ENCODE measurements around the gene SECISBP2L. TPM values are rescaled to one million over a fixed set of nuclear protein-coding genes. Genes with fewer than 3 reads are reported as not detected.
"Not testable (repeated sequence)": the region's sequence is repeated elsewhere in the genome, so short reads cannot be mapped to it uniquely, and the experiment has no call there.

SECISBP2L gene
- total RNA-seq, 1 experiment from 2014 or later, result 36.4 TPM

GRCh38 chr15:48972750-48973503 lies 73.3 kb downstream of the SECISBP2L start:
- TF ChIP-seq, protein P1, sequence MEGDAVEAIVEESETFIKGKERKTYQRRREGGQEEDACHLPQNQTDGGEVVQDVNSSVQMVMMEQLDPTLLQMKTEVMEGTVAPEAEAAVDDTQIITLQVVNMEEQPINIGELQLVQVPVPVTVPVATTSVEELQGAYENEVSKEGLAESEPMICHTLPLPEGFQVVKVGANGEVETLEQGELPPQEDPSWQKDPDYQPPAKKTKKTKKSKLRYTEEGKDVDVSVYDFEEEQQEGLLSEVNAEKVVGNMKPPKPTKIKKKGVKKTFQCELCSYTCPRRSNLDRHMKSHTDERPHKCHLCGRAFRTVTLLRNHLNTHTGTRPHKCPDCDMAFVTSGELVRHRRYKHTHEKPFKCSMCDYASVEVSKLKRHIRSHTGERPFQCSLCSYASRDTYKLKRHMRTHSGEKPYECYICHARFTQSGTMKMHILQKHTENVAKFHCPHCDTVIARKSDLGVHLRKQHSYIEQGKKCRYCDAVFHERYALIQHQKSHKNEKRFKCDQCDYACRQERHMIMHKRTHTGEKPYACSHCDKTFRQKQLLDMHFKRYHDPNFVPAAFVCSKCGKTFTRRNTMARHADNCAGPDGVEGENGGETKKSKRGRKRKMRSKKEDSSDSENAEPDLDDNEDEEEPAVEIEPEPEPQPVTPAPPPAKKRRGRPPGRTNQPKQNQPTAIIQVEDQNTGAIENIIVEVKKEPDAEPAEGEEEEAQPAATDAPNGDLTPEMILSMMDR (conservative IDR thresholded peaks at IDR 0.05; ENCODE audit: low read depth, low read length), result no peak
- TF ChIP-seq EZH2 (IDR thresholded peaks at IDR 0.05; ENCODE audit: borderline replicate concordance, low read depth, low read length, poor library complexity, severe bottlenecking), result no peak
- no TSS peak for BruUV-seq (replicated peaks)
- Histone ChIP-seq H3K27me3 (replicated peaks; ENCODE audit: insufficient read depth, low read depth, low read length, poor library complexity) (no peaks in the 10 kb centered on the region), H3K9me3 (ENCODE audit: low read depth, low read length, poor library complexity, severe bottlenecking) (no peaks in the 10 kb centered on the region), H3K36me3 (ENCODE audit: insufficient read depth, low read length, poor library complexity, severe bottlenecking) (no peaks in the 10 kb centered on the region), H3K4me3 (ENCODE audit: low read depth, low read length, poor library complexity, severe bottlenecking) (no peak overlapping the region), H3K4me1 (ENCODE audit: insufficient read depth, low read length, poor library complexity, severe bottlenecking) (peaks cover 7% of the 10 kb centered on the region), H3K27ac (ENCODE audit: low read depth, low read length, poor library complexity, severe bottlenecking) (no peak overlapping the region)
- intact Hi-C loops (cut with micrococcal nuclease; ENCODE audit: unreplicated experiment), result no loop called here
- ChIA-PET CTCF (no interaction called here), POLR2A (ENCODE audit: low non-redundant PET) (no interaction called here)
- DNase-seq (ENCODE audit: low spot score), result no peak

- CTCF ChIA-PET; H3K27me3 ChIP-seq (replicated peaks; ENCODE audit: insufficient read depth, low read depth, low read length, poor library complexity); DNase-seq (ENCODE audit: low spot score); H3K27ac ChIP-seq (ENCODE audit: low read depth, low read length, poor library complexity, severe bottlenecking); H3K4me3 ChIP-seq (ENCODE audit: low read depth, low read length, poor library complexity, severe bottlenecking); H3K9me3 ChIP-seq (ENCODE audit: low read depth, low read length, poor library complexity, severe bottlenecking); intact Hi-C loops (cut with micrococcal nuclease; ENCODE audit: unreplicated experiment); BruUV-seq (replicated peaks); H3K36me3 ChIP-seq (ENCODE audit: insufficient read depth, low read length, poor library complexity, severe bottlenecking); POLR2A ChIA-PET (ENCODE audit: low non-redundant PET); H3K4me1 ChIP-seq (ENCODE audit: insufficient read depth, low read length, poor library complexity, severe bottlenecking): not testable (repeated sequence)
Observed at GRCh38 chr15:48970926-48971325, 75.3 kb downstream of the SECISBP2L start.

DNA sequence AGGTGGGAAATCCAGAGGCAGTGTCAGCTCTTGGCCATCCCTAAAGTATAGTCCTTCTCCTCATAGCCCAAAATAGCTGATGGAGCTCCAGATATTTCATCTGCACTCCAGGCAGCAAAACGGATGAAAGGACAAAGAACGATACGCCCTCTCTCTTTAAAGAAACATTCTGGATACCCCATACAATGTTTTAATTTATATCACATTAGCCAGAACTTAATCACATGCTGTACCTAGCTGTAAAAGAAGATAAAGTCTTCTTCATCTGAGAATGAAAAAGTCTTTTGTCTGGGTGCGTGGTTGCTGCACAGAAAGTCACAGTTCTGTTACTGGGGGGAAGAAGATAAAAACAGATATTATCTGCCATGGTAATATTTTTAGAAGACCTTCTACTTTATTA lies 78.2 kb downstream of the SECISBP2L start:
- Histone ChIP-seq H3K36me3 (ENCODE audit: insufficient read depth, low read length, poor library complexity, severe bottlenecking) (no peaks in the 10 kb centered on the region), H3K27ac (ENCODE audit: low read depth, low read length, poor library complexity, severe bottlenecking) (no peak overlapping the region), H3K9me3 (ENCODE audit: low read depth, low read length, poor library complexity, severe bottlenecking) (no peaks in the 10 kb centered on the region), H3K4me3 (ENCODE audit: low read depth, low read length, poor library complexity, severe bottlenecking) (no peak overlapping the region), H3K27me3 (replicated peaks; ENCODE audit: insufficient read depth, low read depth, low read length, poor library complexity) (no peaks in the 10 kb centered on the region), H3K4me1 (ENCODE audit: insufficient read depth, low read length, poor library complexity, severe bottlenecking) (peaks cover 4% of the 10 kb centered on the region)
- TF ChIP-seq, protein P1 (conservative IDR thresholded peaks at IDR 0.05; ENCODE audit: low read depth, low read length), result no peak
- TF ChIP-seq EZH2 (IDR thresholded peaks at IDR 0.05; ENCODE audit: borderline replicate concordance, low read depth, low read length, poor library complexity, severe bottlenecking), result no peak
- intact Hi-C loops (cut with micrococcal nuclease; ENCODE audit: unreplicated experiment), result no loop called here
- ChIA-PET CTCF (no interaction called here), POLR2A (ENCODE audit: low non-redundant PET) (no interaction called here)
- no TSS peak for BruUV-seq (replicated peaks)
- DNase-seq (ENCODE audit: low spot score), result no peak

GRCh38 chr15:48967336-48967735 lies 78.9 kb downstream of the SECISBP2L start:
- DNase-seq (ENCODE audit: low spot score), result no peak
- no peaks in the 10 kb centered on the region for H3K9me3 ChIP-seq (ENCODE audit: low read depth, low read length, poor library complexity, severe bottlenecking)
- intact Hi-C loops (cut with micrococcal nuclease; ENCODE audit: unreplicated experiment), result no loop called here
- H3K27me3 ChIP-seq (replicated peaks; ENCODE audit: insufficient read depth, low read depth, low read length, poor library complexity), result no peaks in the 10 kb centered on the region
- ChIA-PET CTCF (no interaction called here), POLR2A (ENCODE audit: low non-redundant PET) (no interaction called here)
- no TSS peak for BruUV-seq (replicated peaks)
- peaks cover 4% of the 10 kb centered on the region for H3K4me1 ChIP-seq (ENCODE audit: insufficient read depth, low read length, poor library complexity, severe bottlenecking)
- no peaks in the 10 kb centered on the region for H3K36me3 ChIP-seq (ENCODE audit: insufficient read depth, low read length, poor library complexity, severe bottlenecking)
- H3K4me3 ChIP-seq (ENCODE audit: low read depth, low read length, poor library complexity, severe bottlenecking), result no peak overlapping the region
- TF ChIP-seq, protein P1 (conservative IDR thresholded peaks at IDR 0.05; ENCODE audit: low read depth, low read length), result no peak
- TF ChIP-seq EZH2 (IDR thresholded peaks at IDR 0.05; ENCODE audit: borderline replicate concordance, low read depth, low read length, poor library complexity, severe bottlenecking), result no peak
- no peak overlapping the region for H3K27ac ChIP-seq (ENCODE audit: low read depth, low read length, poor library complexity, severe bottlenecking)

Measured in A673 (cell line).